ENCODE results near the gene AEBP1.
A peak's percentile ranks its signal among the peaks of the same experiment; 100 is the strongest.

Gene AEBP1

DNA sequence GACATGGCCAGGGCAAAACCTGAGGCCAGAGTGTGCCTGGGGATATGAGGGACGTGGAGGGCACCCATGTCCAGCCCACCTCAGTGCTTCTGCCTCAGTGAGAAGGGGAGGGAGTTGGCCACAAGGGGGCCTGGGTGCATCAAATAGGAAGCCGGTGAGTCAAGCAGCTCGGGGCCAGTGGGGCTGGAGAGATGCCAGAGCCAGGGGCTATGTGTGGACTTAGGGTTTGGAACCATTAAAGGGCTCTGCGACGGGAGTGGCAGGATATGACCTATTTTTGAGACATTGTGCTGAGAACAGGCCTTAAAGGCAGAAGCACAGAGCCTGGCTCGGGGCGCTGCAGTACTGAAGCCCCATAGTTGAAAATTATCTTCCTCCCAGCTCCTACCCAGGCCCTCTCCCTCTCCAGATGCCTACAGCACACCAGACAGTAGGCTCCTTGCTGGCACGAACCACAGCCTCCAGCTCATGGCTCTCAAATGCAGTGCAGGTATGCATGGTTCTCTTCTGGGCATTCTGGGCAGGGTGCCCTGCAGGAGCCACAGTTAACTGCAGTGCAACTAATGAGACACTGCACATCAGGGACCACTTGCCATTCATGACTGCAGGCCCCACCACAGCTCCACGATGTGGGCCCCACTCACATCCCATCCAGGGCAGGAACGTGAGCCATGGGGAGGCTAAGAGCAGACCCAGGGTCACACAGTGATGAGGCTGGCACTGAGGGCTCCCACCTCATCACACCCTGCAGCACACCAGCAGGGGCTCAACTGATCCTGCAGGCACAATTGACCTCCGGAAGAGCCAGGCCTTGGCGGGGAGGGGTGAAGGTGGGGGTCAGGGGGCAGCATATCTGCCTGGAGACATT lies 31.5 kb upstream of the AEBP1 start:
- peak; percentile 14; the same call in 1 of the 2 replicates for TF ChIP-seq POLR2AphosphoS5 (IDR thresholded peaks at IDR 0.05; ENCODE audit: low read depth)
- TF ChIP-seq, protein P1, sequence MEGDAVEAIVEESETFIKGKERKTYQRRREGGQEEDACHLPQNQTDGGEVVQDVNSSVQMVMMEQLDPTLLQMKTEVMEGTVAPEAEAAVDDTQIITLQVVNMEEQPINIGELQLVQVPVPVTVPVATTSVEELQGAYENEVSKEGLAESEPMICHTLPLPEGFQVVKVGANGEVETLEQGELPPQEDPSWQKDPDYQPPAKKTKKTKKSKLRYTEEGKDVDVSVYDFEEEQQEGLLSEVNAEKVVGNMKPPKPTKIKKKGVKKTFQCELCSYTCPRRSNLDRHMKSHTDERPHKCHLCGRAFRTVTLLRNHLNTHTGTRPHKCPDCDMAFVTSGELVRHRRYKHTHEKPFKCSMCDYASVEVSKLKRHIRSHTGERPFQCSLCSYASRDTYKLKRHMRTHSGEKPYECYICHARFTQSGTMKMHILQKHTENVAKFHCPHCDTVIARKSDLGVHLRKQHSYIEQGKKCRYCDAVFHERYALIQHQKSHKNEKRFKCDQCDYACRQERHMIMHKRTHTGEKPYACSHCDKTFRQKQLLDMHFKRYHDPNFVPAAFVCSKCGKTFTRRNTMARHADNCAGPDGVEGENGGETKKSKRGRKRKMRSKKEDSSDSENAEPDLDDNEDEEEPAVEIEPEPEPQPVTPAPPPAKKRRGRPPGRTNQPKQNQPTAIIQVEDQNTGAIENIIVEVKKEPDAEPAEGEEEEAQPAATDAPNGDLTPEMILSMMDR (IDR thresholded peaks at IDR 0.05; ENCODE audit: insufficient read depth, low read length): peak; percentile 22
- TF ChIP-seq, protein P2, sequence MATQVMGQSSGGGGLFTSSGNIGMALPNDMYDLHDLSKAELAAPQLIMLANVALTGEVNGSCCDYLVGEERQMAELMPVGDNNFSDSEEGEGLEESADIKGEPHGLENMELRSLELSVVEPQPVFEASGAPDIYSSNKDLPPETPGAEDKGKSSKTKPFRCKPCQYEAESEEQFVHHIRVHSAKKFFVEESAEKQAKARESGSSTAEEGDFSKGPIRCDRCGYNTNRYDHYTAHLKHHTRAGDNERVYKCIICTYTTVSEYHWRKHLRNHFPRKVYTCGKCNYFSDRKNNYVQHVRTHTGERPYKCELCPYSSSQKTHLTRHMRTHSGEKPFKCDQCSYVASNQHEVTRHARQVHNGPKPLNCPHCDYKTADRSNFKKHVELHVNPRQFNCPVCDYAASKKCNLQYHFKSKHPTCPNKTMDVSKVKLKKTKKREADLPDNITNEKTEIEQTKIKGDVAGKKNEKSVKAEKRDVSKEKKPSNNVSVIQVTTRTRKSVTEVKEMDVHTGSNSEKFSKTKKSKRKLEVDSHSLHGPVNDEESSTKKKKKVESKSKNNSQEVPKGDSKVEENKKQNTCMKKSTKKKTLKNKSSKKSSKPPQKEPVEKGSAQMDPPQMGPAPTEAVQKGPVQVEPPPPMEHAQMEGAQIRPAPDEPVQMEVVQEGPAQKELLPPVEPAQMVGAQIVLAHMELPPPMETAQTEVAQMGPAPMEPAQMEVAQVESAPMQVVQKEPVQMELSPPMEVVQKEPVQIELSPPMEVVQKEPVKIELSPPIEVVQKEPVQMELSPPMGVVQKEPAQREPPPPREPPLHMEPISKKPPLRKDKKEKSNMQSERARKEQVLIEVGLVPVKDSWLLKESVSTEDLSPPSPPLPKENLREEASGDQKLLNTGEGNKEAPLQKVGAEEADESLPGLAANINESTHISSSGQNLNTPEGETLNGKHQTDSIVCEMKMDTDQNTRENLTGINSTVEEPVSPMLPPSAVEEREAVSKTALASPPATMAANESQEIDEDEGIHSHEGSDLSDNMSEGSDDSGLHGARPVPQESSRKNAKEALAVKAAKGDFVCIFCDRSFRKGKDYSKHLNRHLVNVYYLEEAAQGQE (IDR thresholded peaks at IDR 0.05; ENCODE audit: insufficient replicate concordance, low read depth): no peak
- Histone ChIP-seq H3K27ac (replicated peaks) (no peak overlapping the region), H3K4me3 (replicated peaks; ENCODE audit: insufficient read depth, low read length) (no peak overlapping the region), H3K27me3 (ENCODE audit: insufficient read depth, poor library complexity, severe bottlenecking) (no peaks in the 10 kb centered on the region)
- peak in 1 of 2 experiments; percentile 41 for DNase-seq (ENCODE audit: low read depth in 1 of 2, low spot score in 1 of 2)

DNA sequence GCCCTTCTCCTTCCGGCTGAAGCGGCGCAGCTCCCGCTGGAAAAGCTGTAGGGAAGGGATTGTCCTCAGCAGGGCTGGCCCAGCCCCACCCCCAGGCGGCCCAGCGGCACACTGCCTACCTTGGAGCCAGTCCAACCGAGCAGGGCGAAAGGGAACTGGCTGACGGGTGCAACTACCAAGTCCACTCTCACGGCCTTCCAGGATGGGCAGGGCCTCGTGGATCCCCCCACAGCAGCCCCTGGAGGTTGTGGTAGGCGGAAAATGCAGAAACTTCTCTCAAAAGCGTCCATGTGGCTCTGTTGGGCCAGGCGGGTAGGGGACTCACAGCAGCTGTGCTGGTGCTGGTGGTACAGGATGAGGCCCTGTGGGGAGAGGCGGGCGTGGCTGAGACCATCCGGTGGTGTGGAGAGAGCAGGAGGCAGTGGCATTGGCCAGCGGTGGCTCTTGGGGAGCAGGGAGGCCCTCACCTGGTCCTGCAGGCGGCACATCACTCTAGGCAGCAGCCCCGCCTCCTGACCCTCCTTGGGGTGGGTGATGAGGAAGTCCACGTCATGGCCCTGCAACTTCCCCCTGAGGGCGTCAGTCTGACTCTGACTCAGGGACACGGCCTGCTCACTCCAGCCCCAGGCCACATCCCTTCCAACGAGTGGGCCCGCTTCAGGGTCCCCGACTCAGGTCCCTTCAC lies 30.3 kb upstream of the AEBP1 start:
- no peaks in the 10 kb centered on the region for H3K27me3 ChIP-seq (ENCODE audit: insufficient read depth, poor library complexity, severe bottlenecking)
- peak; percentile 73 to 89 for DNase-seq (ENCODE audit: low read depth in 1 of 2, low spot score in 1 of 2)
- H3K4me3 ChIP-seq (replicated peaks; ENCODE audit: insufficient read depth, low read length): no peak overlapping the region
- H3K27ac ChIP-seq (replicated peaks): peak overlapping the region; percentile 70
- TF ChIP-seq, protein P1 (IDR thresholded peaks at IDR 0.05; ENCODE audit: insufficient read depth, low read length): no peak
- TF ChIP-seq POLR2AphosphoS5 (IDR thresholded peaks at IDR 0.05; ENCODE audit: low read depth) (peak; percentile 68), SPI1 (IDR thresholded peaks at IDR 0.05; ENCODE audit: borderline replicate concordance, low read depth) (peak; percentile 82), GABPA (IDR thresholded peaks at IDR 0.05; ENCODE audit: low read depth) (no peak)
- TF ChIP-seq, protein P2 (IDR thresholded peaks at IDR 0.05; ENCODE audit: insufficient replicate concordance, low read depth): no peak

DNA sequence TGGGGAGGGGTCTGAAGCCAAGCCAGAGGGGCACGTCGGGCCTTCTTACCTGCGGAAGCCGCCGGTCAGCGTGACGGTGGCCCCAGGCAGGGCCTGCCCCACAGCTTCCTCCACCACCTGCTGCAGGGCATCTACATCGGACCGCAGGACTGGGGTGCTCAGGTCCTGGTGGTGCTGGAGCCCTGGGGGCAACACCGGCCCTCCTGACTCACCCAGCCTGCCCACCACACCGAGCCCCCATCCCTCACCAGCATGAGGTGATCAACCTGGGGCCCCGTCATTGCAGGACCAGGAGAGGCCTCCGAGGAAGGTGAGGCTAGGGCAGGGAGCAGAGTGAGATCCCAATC lies 29.8 kb upstream of the AEBP1 start:
- TF ChIP-seq, protein P1 (IDR thresholded peaks at IDR 0.05; ENCODE audit: insufficient read depth, low read length): no peak
- no peak for TF ChIP-seq GABPA (IDR thresholded peaks at IDR 0.05; ENCODE audit: low read depth)
- TF ChIP-seq SPI1 (IDR thresholded peaks at IDR 0.05; ENCODE audit: borderline replicate concordance, low read depth): no peak
- TF ChIP-seq POLR2AphosphoS5 (IDR thresholded peaks at IDR 0.05; ENCODE audit: low read depth): no peak
- TF ChIP-seq, protein P2 (IDR thresholded peaks at IDR 0.05; ENCODE audit: insufficient replicate concordance, low read depth): no peak
- Histone ChIP-seq H3K4me3 (replicated peaks; ENCODE audit: insufficient read depth, low read length) (no peak overlapping the region), H3K27me3 (ENCODE audit: insufficient read depth, poor library complexity, severe bottlenecking) (no peaks in the 10 kb centered on the region), H3K27ac (replicated peaks) (peak overlapping the region; percentile 70)
- no peak for DNase-seq (ENCODE audit: low read depth in 1 of 2, low spot score in 1 of 2)

Measured in HL-60 (cell line).